HG02840 (cell line): ENCODE measurements around the gene ZC3H8.

ENCODE experiments used
- ATAC-seq: cut with Tn5 transposase; IDR thresholded peaks from one replicate; pipeline ENCODE4 v1.9.1; 2021; ENCODE audit warnings: mild to moderate bottlenecking, moderate library complexity, moderate number of reproducible peaks; ENCODE audit not compliant: unreplicated experiment, low FRiP score

Gene ZC3H8

DNA sequence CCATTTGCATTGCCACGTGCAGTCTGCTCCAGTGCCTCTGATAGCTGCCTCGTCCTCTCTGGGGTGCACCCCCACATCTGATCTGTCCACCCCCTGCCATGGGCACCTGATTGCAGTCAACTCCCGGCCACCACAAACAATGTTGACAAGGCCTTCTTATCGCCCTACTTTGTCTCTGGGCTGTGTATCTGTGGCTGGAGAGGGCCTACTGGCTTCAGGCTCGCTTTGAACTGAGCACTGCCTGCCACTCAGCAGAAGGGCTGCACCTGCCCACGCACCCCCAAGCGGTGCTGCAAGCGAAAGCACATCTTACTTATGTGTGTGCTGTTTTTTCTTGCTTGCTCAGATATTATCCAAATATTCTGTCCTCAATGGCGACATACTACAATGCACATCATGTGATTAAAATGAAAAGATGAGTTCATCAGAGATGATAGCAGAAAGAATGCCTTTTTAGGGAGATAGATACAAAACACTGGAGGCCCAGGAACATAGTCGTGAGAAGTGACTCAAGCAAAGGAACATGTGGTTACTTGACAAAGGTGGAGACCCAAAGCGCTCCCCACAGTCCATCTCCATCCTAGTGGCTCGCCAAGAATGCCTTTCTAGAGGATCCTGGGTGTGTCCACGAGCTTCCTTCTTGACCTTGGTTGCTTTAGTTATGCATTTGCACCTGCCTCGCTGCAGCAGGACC, 87.9 kb downstream of the ZC3H8 start:
- no peak for ATAC-seq

DNA sequence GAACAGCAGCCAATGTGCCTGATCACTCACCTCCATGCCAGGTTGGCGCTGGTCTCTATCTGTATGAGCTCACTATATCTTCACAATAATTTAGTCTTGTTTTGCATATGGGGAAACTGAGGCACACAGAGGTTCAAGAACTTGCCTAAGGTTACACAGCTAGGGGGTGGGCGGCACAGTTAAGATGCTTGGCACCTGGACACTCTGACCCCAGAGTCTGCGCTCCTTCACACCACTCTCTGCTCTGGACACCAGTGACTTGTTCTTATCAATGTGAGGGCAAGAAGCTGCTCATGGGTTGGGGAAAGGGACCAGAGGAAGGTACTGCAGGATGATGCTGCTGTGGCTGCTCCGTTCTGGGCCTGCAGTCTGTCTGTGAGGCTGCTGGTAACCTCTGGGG, 89.5 kb downstream of the ZC3H8 start:
- no peak for ATAC-seq

GRCh38 chr2:112164876-112165275, 90.0 kb downstream of the ZC3H8 start:
- no peak for ATAC-seq

GRCh38 chr2:112163541-112163981, 91.3 kb downstream of the ZC3H8 start:
- ATAC-seq: no peak

DNA sequence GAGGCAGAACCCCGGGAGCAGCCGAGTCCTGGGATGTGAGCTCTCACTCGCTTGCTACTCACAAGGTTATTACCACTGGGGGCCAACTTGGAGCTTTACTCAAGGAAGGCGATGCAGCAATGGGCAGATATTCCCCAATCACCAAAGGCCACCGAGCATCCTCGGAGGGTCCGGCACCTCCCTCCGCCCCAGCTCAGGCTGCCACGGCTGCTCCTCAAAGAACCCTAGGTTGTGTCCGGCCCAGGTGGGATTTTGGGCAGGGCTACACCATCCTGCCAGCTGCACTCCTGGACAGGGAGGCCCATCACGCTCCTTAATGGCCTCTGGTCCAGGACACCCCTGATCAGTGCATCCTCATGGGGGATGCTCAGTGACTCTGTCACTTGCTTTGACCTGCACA, 91.9 kb downstream of the ZC3H8 start:
- ATAC-seq: no peak

DNA sequence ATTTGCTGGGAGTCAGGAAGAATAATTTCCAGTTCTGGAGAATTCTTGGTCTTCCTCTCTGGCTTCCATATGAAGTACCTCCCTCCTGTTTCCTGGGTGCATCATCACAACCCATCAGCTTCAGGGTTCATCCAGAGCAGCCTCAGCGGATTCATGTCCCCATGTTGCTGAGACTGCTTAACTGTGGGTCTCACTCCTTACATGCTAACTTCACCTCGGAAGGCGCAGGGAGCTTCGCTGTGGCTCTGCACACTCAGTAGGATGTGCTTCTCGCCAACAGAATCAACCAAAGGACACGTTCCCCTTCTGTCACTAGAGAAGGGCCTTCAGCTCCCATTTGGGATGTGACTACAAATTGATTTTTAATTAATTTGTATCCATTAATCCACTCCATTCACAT, 92.5 kb downstream of the ZC3H8 start:
- ATAC-seq: no peak
